Trophoblast cell (in vitro differentiated cells and primary cell): ENCODE results near the gene PXN.

Experiments
- DNase-seq, 2 donors: peaks; one replicate each; pipeline ENCODE4 v3.0.0-alpha.2; 2016
- H2AFZ ChIP-seq: 2 replicates; pipeline ENCODE4 v1.6.1; 2013; ENCODE audit warnings: low read length, moderate library complexity, mild to moderate bottlenecking; ENCODE audit not compliant: insufficient read depth, poor library complexity
- H2AK5ac ChIP-seq: 2 replicates; pipeline ENCODE4 v1.6.1; 2013; ENCODE audit warnings: mild to moderate bottlenecking, low read length
- H2BK120ac ChIP-seq: 2 replicates; pipeline ENCODE4 v1.6.1; 2013; ENCODE audit warnings: low read length, mild to moderate bottlenecking, moderate library complexity; ENCODE audit not compliant: insufficient read depth, poor library complexity
- H2BK12ac ChIP-seq: 2 replicates; pipeline ENCODE4 v1.6.1; 2013; ENCODE audit warnings: mild to moderate bottlenecking, low read length, moderate library complexity
- H2BK5ac ChIP-seq: 2 replicates; pipeline ENCODE4 v1.6.1; 2013; ENCODE audit warnings: low read length, low read depth, moderate library complexity, mild to moderate bottlenecking; ENCODE audit not compliant: poor library complexity
- H3K14ac ChIP-seq: 2 replicates; pipeline ENCODE4 v1.6.1; 2013; ENCODE audit warnings: mild to moderate bottlenecking, low read length
- H3K18ac ChIP-seq: 2 replicates; pipeline ENCODE4 v1.6.1; 2013; ENCODE audit warnings: mild to moderate bottlenecking, low read length
- H3K23ac ChIP-seq: 2 replicates; pipeline ENCODE4 v1.6.1; 2013; ENCODE audit warnings: low read length
- H3K27ac ChIP-seq: 2 replicates; pipeline ENCODE4 v1.5.1; 2013; ENCODE audit warnings: low read depth, mild to moderate bottlenecking, inconsistent platforms, low read length, moderate library complexity
- H3K27me3 ChIP-seq: 2 replicates; pipeline ENCODE4 v1.6.1; 2013; ENCODE audit warnings: inconsistent platforms, mild to moderate bottlenecking, low read length, moderate library complexity; ENCODE audit not compliant: insufficient read depth
- H3K36me3 ChIP-seq, 2 experiments: 1 replicate in 1 of 2; 2 replicates in 1 of 2; pipeline ENCODE4 v1.6.1; 2013; ENCODE audit warnings: low read length in 2 of 2, mild to moderate bottlenecking in 2 of 2, moderate library complexity in 1 of 2; ENCODE audit not compliant: insufficient read depth in 2 of 2, control insufficient read depth in 1 of 2
- H3K4ac ChIP-seq: 2 replicates; pipeline ENCODE4 v1.6.1; 2013; ENCODE audit warnings: low read depth, mild to moderate bottlenecking, low read length, moderate library complexity
- H3K4me1 ChIP-seq, 2 experiments: 1 replicate in 1 of 2; 2 replicates in 1 of 2; pipeline ENCODE4 v1.6.1; 2013; ENCODE audit warnings: low read length in 2 of 2, mild to moderate bottlenecking in 2 of 2, moderate library complexity in 1 of 2; ENCODE audit not compliant: insufficient read depth in 2 of 2, control insufficient read depth in 1 of 2
- H3K4me2 ChIP-seq: 2 replicates; pipeline ENCODE4 v1.6.1; 2013; ENCODE audit warnings: inconsistent platforms, mild to moderate bottlenecking, low read length, moderate library complexity
- H3K4me3 ChIP-seq: 2 replicates; pipeline ENCODE4 v1.5.1; 2013; ENCODE audit warnings: mild to moderate bottlenecking, low read depth, low read length, inconsistent platforms
- H3K79me1 ChIP-seq: one replicate; pipeline ENCODE4 v1.6.1; 2013; ENCODE audit warnings: low read length
- H3K79me2 ChIP-seq: 2 replicates; pipeline ENCODE4 v1.6.1; 2013; ENCODE audit warnings: low read length, mild to moderate bottlenecking; ENCODE audit not compliant: control insufficient read depth, insufficient read depth, poor library complexity
- H3K9ac ChIP-seq: 2 replicates; pipeline ENCODE4 v1.6.1; 2013; ENCODE audit warnings: mild to moderate bottlenecking, low read length
- H3K9me3 ChIP-seq: 2 replicates; pipeline ENCODE4 v1.6.1; 2013; ENCODE audit warnings: low read depth, mild to moderate bottlenecking, control low read depth, inconsistent platforms, low read length; ENCODE audit not compliant: insufficient read depth
- H4K12ac ChIP-seq: 2 replicates; pipeline ENCODE4 v1.6.1; 2013; ENCODE audit warnings: low read depth, mild to moderate bottlenecking, low read length, moderate library complexity
- H4K8ac ChIP-seq: 2 replicates; pipeline ENCODE4 v1.6.1; 2013; ENCODE audit warnings: low read depth, mild to moderate bottlenecking, low read length, moderate library complexity
- H4K91ac ChIP-seq: one replicate; pipeline ENCODE4 v1.6.1; 2013; ENCODE audit warnings: low read depth, mild to moderate bottlenecking, low read length, moderate library complexity
- WGBS: extraction: QIAGEN DNeasy Blood & Tissue Kit; methylation state at CpG from one replicate; pipeline ENCODE4 v1.1.7; 2013; ENCODE audit warnings: missing lambda C conversion rate; ENCODE audit not compliant: insufficient read length, insufficient coverage; ENCODE audit errors: extremely low coverage; 5-methylcytosine and 5-hydroxymethylcytosine counted together

PXN gene

DNA sequence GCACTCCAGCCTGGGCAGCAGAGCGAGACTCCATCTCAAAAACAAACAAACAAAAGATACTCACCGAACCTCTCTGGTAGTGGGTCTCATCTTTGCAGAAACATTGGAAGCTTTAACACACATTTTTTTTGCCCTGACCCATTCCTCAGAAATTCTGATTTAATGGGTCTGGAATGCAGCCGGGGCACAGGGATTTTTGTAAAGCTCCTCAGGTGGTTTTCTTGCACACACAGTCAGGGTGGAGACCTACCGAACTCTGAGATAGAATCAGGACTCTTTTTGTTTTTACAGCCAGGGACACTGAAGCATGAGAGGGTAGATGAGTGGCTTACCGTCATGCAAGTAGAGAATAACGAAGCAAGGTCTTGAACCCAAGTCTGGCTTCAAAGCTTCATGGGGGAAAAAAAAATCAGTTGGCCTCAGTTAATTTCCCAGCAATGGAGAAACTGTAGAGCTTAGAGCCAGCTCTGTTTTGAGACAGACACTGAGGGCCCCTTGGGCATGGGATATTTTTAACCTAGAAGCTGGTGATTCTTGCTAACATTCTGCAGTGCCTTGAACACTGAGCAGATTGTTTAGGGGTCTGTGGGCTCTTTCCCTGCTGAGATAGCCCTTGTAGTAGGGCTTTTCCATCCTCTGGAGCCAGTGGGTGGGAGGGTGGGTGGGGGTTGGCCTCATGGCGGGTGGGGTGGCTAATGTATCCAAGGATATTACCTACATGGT, 21.4 kb upstream of the PXN start:
- WGBS = no CpG with 5 or more reads among the region's 7 CpGs
- Histone ChIP-seq H4K8ac (no peak overlapping the region), H3K4me1 (peaks cover 18 to 24% of the 10 kb centered on the region in 2 experiments), H2AFZ (peak overlapping the region; percentile 25), H4K91ac (peak overlapping the region; percentile 64), H4K12ac (no peak overlapping the region), H3K79me1 (peaks cover 36% of the 10 kb centered on the region), H2AK5ac (no peak overlapping the region), H3K4me2 (peak overlapping the region; percentile 56), H3K4ac (peak overlapping the region; percentile 55), H3K9ac (no peak overlapping the region), H3K79me2 (peaks cover 3% of the 10 kb centered on the region), H3K23ac (no peak overlapping the region), H3K4me3 (no peak overlapping the region), H3K27ac (peak overlapping the region; percentile 92), H3K27me3 (no peaks in the 10 kb centered on the region), H2BK5ac (peak overlapping the region; percentile 71), H3K18ac (peak overlapping the region; percentile 48), H2BK120ac (peak overlapping the region; percentile 80), H3K9me3 (no peaks in the 10 kb centered on the region), H3K14ac (peak overlapping the region; percentile 44), H3K36me3 (no peaks in the 10 kb centered on the region), H2BK12ac (peak overlapping the region; percentile 56)
- peak; percentile 87 to 97 for DNase-seq

- peak; percentile 30 to 43 for DNase-seq
- Histone ChIP-seq H3K79me2 (peaks cover 3% of the 10 kb centered on the region), H3K23ac (no peak overlapping the region), H3K4ac (no peak overlapping the region), H2AK5ac (peak overlapping the region; percentile 77), H3K4me1 (peaks cover 14 to 18% of the 10 kb centered on the region in 2 experiments), H3K14ac (peak overlapping the region; percentile 71), H4K91ac (peak overlapping the region; percentile 81), H3K27me3 (no peaks in the 10 kb centered on the region), H3K4me3 (no peak overlapping the region), H2BK120ac (peak overlapping the region; percentile 84), H2BK12ac (peak overlapping the region; percentile 55), H4K12ac (no peak overlapping the region), H3K9me3 (no peaks in the 10 kb centered on the region), H3K18ac (peak overlapping the region; percentile 67), H2AFZ (no peak overlapping the region), H4K8ac (peak overlapping the region; percentile 42), H2BK5ac (peak overlapping the region; percentile 71), H3K36me3 (no peaks in the 10 kb centered on the region), H3K4me2 (no peak overlapping the region), H3K79me1 (peaks cover 28% of the 10 kb centered on the region), H3K27ac (no peak overlapping the region), H3K9ac (no peak overlapping the region)
- WGBS = no CpG with 5 or more reads among the region's 3 CpGs
Observed at GRCh38 chr12:120284381-120284780, 18.9 kb upstream of the PXN start.

DNA sequence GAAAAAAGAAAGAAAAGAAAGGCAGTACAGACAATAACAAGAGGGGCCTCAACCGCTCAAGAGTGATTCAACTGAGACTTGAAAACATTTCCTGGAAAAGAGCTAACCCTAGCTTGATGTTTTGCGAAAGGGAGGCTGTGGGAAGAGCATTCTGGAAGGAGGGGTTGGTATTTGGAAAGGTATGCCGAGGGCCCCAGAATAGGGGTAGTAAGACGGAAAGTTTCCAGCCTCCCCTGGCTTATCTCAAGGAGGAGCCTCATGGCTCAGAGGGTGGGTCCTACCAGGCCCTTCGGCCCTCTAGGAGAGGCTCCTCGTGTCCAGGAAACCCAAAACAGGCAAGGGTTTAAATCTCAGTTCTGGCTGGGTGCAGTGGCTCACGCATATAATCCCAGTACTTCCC, 17.8 kb upstream of the PXN start:
- H2BK12ac ChIP-seq = peak overlapping the region; percentile 36
- WGBS = no CpG with 5 or more reads among the region's 7 CpGs

DNA sequence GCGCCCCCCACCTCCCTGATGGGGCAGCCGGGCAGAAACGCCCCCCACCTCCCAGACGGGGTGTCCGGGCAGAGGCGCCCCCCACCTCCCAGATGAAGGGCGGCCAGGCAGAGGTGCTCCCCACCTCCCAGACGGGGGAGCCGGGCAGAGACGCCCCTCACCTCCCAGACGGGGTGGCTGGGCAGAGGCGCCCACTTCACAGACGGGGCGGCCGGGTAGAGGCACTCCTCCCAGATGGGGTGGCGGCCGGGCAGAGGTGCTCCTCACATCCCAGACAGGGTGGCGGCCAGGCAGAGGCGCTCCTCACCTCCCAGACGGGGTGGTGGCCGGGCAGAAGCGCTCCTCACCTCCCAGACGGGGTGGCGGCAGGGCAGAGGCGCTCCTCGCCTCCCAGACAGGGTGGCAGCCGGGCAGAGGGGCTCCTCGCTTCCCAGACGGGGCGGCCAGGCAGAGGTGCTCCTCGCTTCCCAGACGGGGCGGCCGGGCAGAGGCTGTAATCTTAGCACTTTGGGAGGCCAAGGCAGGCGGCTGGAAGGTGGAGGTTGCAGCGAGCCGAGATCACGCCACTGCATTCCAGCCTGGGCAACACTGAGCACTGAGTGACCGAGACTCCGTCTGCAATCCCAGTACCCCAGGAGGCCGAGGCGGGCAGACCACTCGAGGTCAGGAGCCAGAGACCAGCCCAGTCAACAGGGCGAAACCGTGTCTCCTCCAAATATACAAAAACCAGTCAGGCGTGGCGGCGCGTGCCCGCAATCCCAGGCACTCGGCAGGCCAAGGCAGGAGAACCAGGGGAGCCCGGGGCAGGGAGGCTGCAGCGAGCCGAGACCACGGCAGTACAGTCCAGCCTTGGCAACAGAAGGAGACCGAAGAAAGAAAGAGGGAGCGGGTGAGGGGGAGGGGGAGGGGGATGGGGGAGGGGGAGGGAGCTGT, 12.9 kb upstream of the PXN start:
- Histone ChIP-seq H4K91ac (peak overlapping the region; percentile 57), H3K4ac (no peak overlapping the region), H3K9me3 (peaks cover 9% of the 10 kb centered on the region), H2AK5ac (no peak overlapping the region), H3K27me3 (no peaks in the 10 kb centered on the region), H3K79me1 (peaks cover 10% of the 10 kb centered on the region), H3K36me3 (peaks cover 0 to 1% of the 10 kb centered on the region in 2 experiments), H4K12ac (no peak overlapping the region), H2BK5ac (no peak overlapping the region), H2BK120ac (no peak overlapping the region), H3K4me1 (peaks cover 4 to 5% of the 10 kb centered on the region in 2 experiments), H3K14ac (no peak overlapping the region), H3K9ac (no peak overlapping the region), H4K8ac (no peak overlapping the region), H3K4me3 (no peak overlapping the region), H3K79me2 (no peaks in the 10 kb centered on the region), H3K18ac (no peak overlapping the region), H2BK12ac (no peak overlapping the region), H3K4me2 (no peak overlapping the region), H3K23ac (no peak overlapping the region), H3K27ac (no peak overlapping the region), H2AFZ (no peak overlapping the region)
- DNase-seq = no peak
- WGBS = no CpG with 5 or more reads among the region's 57 CpGs

More for the DNA sequence above, 17.8 kb upstream of the PXN start:
- Histone ChIP-seq H3K79me2 (peaks cover 3% of the 10 kb centered on the region), H3K79me1 (peaks cover 28% of the 10 kb centered on the region), H4K12ac (no peak overlapping the region), H4K8ac (peak overlapping the region; percentile 61), H3K9me3 (peaks cover 5% of the 10 kb centered on the region), H3K23ac (no peak overlapping the region), H3K14ac (peak overlapping the region; percentile 40), H3K9ac (no peak overlapping the region), H3K4ac (no peak overlapping the region), H3K27me3 (no peaks in the 10 kb centered on the region), H3K4me1 (peaks cover 14 to 18% of the 10 kb centered on the region in 2 experiments), H3K27ac (peak overlapping the region; percentile 51), H4K91ac (peak overlapping the region; percentile 91), H2BK120ac (peak overlapping the region; percentile 48), H3K18ac (peak overlapping the region; percentile 64), H2BK5ac (peak overlapping the region; percentile 77), H2AK5ac (no peak overlapping the region), H3K4me2 (no peak overlapping the region), H3K4me3 (no peak overlapping the region), H3K36me3 (peaks cover 0 to 1% of the 10 kb centered on the region in 2 experiments), H2AFZ (peak overlapping the region; percentile 60)
- peak; percentile 95 to 97 for DNase-seq
